ENCODE results near the gene NCOA1. TPM values are rescaled to one million over a fixed set of nuclear protein-coding genes. Genes with fewer than 3 reads are reported as not detected.

NCOA1 gene
- total RNA-seq, 1 donor from 2014 or later: 75.1 TPM

DNA sequence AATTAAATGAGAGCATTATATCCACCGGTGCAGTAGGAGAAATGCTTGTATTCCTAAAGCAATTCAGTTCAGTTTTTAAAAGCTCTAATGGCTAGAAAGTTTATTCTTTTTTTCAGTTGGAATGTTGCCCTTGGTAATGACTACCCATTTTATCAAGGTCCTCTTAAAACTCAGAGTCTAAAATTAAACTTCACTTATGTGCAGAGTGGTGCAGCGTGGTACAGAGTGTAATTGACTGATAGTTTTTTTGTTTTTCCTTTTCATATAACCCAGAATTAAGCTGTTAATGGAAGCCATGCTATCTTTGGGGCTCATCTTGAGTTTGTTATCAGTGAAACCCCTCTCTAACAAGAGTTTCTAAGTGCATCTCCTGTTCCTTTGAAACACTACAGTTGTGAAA is 21.4 kb downstream of the NCOA1 start:
- Mint-ChIP-seq H3K4me3 (ENCODE audit: unreplicated experiment) (no peak overlapping the region), H3K27ac (ENCODE audit: unreplicated experiment) (no peak overlapping the region), H3K9me3 (ENCODE audit: unreplicated experiment) (no peaks in the 10 kb centered on the region), H3K4me1 (ENCODE audit: low read depth, unreplicated experiment) (peaks cover 29% of the 10 kb centered on the region), H3K27me3 (ENCODE audit: unreplicated experiment) (no peaks in the 10 kb centered on the region), H3K36me3 (ENCODE audit: unreplicated experiment) (no peaks in the 10 kb centered on the region)
- DNase-seq: no peak
- TF ChIP-seq CTCF (IDR thresholded peaks at IDR 0.05; ENCODE audit: partially characterized antibody, unreplicated experiment): no peak

DNA sequence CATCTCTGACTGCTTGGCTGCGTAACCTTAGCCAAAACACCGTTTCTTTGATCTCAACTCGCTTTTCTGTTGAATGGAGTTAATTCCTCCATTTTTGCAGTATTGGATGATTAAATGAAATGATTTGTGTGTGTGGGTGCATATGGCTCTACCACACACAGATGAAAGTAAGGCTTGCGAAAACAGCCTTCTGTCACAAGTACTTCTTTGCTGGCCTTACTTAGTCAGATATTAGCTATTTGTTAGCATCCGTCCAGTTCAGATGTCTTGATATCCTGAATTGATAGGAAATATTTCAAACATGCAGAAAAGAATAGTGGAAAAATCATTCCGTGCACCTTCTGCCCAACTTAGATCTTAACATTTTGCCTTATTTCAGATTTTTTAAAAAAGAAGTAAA is 21.8 kb downstream of the NCOA1 start:
- Mint-ChIP-seq H3K4me1 (ENCODE audit: low read depth, unreplicated experiment) (peaks cover 27% of the 10 kb centered on the region), H3K27ac (ENCODE audit: unreplicated experiment) (no peak overlapping the region), H3K27me3 (ENCODE audit: unreplicated experiment) (no peaks in the 10 kb centered on the region), H3K9me3 (ENCODE audit: unreplicated experiment) (no peaks in the 10 kb centered on the region), H3K4me3 (ENCODE audit: unreplicated experiment) (no peak overlapping the region), H3K36me3 (ENCODE audit: unreplicated experiment) (no peaks in the 10 kb centered on the region)
- DNase-seq: no peak
- no peak for TF ChIP-seq CTCF (IDR thresholded peaks at IDR 0.05; ENCODE audit: partially characterized antibody, unreplicated experiment)

DNA sequence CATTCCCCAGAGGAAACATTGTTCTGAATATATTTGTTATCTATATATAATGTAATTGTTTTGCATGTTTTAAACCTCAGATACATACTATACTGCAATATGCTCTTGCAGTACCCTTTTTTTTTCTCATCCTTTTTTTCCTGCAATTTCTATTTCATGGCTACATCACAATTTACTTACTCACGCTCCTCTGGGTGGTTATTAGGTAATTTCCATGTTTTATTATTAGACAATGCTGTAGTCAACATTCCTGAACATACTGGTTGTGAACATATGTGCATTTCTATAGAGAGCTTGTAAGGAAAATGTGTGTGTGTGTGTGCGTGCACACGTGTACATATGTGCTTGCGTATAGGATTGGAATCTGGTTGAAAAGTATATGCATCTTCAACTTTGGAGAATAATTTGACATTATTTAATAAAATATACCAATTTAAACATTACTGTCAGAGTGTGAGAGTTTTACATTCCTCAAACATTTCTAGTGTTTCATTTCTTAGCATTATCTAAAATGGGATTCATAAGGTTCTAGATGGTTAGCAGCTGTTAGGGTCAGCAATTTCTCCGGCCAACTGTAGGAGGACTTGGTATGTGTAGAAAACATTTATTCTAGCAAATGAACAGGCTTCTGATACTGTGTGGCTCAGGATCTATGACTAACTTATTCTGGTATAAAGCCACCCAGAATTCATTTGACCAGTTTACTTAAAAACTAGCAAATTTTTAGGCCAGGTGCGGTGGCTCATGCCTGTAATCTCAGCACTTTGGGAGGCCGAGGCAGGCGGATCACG is 22.4 kb downstream of the NCOA1 start:
- Mint-ChIP-seq H3K4me1 (ENCODE audit: low read depth, unreplicated experiment) (peaks cover 27% of the 10 kb centered on the region), H3K36me3 (ENCODE audit: unreplicated experiment) (no peaks in the 10 kb centered on the region), H3K27ac (ENCODE audit: unreplicated experiment) (no peak overlapping the region), H3K27me3 (ENCODE audit: unreplicated experiment) (no peaks in the 10 kb centered on the region), H3K9me3 (ENCODE audit: unreplicated experiment) (no peaks in the 10 kb centered on the region), H3K4me3 (ENCODE audit: unreplicated experiment) (no peak overlapping the region)
- no peak for DNase-seq
- no peak for TF ChIP-seq CTCF (IDR thresholded peaks at IDR 0.05; ENCODE audit: partially characterized antibody, unreplicated experiment)

DNA sequence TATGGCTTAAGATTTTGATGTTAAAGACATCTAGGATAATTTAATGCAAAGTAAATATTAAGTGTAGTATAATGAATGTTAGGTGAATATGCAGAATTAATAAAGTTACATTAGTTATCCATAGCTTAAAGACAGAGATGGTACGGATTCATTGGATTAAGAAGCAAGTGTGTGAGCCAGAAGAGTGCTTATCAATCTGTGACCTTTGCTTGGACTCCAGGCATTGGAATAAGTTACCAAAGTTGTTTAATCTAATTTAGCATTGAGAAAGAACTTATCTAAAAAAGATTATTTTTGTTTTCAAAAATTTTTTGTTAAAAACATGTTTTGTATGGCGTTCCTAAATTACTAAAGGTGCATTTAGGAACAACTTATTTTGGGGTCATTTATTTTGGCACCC is 23.8 kb downstream of the NCOA1 start:
- no peaks in the 10 kb centered on the region for H3K36me3 Mint-ChIP-seq (ENCODE audit: unreplicated experiment)
- H3K4me3 Mint-ChIP-seq (ENCODE audit: unreplicated experiment): no peak overlapping the region
- H3K9me3 Mint-ChIP-seq (ENCODE audit: unreplicated experiment): no peaks in the 10 kb centered on the region
- no peak for TF ChIP-seq CTCF (IDR thresholded peaks at IDR 0.05; ENCODE audit: partially characterized antibody, unreplicated experiment)
- H3K27me3 Mint-ChIP-seq (ENCODE audit: unreplicated experiment): no peaks in the 10 kb centered on the region
- H3K27ac Mint-ChIP-seq (ENCODE audit: unreplicated experiment): no peak overlapping the region
- no peak for DNase-seq
- peaks cover 24% of the 10 kb centered on the region for H3K4me1 Mint-ChIP-seq (ENCODE audit: low read depth, unreplicated experiment)

DNA sequence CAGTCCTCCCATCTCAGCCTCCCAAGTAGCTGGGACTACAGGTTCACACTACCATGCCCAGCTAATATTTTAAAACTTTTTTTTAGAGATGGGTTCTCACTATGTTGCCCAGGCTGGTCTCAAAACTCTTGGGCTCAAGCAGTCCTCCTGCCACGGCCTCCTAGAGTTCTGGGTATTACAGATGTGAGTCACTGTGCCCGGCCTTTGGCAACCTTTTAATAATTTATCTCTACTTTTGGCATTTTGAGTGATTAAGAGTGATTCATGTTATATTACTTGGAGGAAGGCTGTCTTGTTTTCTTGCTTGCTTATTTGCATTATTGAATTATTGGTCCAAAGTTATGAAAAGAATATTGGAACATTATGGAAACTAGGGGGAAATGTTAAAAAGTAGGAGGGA is 24.3 kb downstream of the NCOA1 start:
- no peak for TF ChIP-seq CTCF (IDR thresholded peaks at IDR 0.05; ENCODE audit: partially characterized antibody, unreplicated experiment)
- DNase-seq: no peak
- Mint-ChIP-seq H3K36me3 (ENCODE audit: unreplicated experiment) (no peaks in the 10 kb centered on the region), H3K27ac (ENCODE audit: unreplicated experiment) (no peak overlapping the region), H3K27me3 (ENCODE audit: unreplicated experiment) (no peaks in the 10 kb centered on the region), H3K4me1 (ENCODE audit: low read depth, unreplicated experiment) (peaks cover 24% of the 10 kb centered on the region), H3K9me3 (ENCODE audit: unreplicated experiment) (no peaks in the 10 kb centered on the region), H3K4me3 (ENCODE audit: unreplicated experiment) (no peak overlapping the region)
